ENCODE measurements around the gene TMEM238L.

The TMEM238L gene

DNA sequence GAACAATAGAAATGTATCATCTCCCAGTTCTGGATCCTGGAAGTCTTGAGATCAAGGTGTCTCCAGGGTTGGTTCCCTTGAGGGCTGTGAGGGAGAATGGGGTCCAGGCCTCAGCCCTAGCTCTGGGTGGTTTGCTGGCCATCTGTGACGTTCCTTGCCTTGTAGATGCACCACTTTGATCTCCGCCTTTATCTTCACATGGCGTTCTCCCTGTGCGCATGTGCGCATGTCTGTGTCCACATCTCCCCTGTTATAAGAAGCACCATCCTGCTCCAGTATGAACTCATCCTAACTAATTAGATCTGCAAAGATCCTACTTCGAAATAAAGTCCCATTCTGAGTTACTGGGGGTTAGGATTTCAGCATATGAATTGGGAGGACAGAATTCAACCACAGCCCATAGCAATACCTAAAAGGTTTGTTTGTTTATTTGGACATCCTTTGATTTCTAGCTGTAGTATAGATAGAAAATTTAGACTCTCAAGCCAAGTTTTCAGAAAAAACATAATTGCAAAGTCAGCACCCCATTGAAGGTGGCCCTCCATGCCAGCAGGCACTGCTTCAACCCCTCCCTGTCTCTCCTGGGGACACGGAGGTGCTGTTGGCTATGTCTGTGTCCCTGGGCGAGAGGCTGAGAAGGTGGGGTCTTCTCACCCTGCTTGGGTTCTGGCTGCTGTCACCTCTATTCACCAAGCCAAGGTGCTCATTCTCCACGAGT is 2.8 kb upstream of the TMEM238L start:
- no peak overlapping the region for H3K9ac ChIP-seq (ENCODE audit: low read length)
- no peaks in the 10 kb centered on the region for H3K36me3 ChIP-seq (replicated peaks; ENCODE audit: low read depth, low read length)
- H3K4me1 ChIP-seq (ENCODE audit: low read length) = no peaks in the 10 kb centered on the region
- no peaks in the 10 kb centered on the region for H3K27me3 ChIP-seq (ENCODE audit: low read depth, low read length)
- H3K27ac ChIP-seq (ENCODE audit: low read length) = no peak overlapping the region
- H4K20me1 ChIP-seq (ENCODE audit: insufficient read depth, low read length) = no peaks in the 10 kb centered on the region
- no peak overlapping the region for H3K4me3 ChIP-seq (ENCODE audit: low read length)
- no peaks in the 10 kb centered on the region for H3K9me3 ChIP-seq (ENCODE audit: insufficient read depth, low read length)
- TF ChIP-seq, protein P1, sequence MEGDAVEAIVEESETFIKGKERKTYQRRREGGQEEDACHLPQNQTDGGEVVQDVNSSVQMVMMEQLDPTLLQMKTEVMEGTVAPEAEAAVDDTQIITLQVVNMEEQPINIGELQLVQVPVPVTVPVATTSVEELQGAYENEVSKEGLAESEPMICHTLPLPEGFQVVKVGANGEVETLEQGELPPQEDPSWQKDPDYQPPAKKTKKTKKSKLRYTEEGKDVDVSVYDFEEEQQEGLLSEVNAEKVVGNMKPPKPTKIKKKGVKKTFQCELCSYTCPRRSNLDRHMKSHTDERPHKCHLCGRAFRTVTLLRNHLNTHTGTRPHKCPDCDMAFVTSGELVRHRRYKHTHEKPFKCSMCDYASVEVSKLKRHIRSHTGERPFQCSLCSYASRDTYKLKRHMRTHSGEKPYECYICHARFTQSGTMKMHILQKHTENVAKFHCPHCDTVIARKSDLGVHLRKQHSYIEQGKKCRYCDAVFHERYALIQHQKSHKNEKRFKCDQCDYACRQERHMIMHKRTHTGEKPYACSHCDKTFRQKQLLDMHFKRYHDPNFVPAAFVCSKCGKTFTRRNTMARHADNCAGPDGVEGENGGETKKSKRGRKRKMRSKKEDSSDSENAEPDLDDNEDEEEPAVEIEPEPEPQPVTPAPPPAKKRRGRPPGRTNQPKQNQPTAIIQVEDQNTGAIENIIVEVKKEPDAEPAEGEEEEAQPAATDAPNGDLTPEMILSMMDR (IDR thresholded peaks at IDR 0.05; ENCODE audit: low read depth, low read length) = no peak
- no peak for TF ChIP-seq EZH2phosphoT487 (IDR thresholded peaks at IDR 0.05; ENCODE audit: low read depth)
- no peaks in the 10 kb centered on the region for H3K79me2 ChIP-seq (ENCODE audit: low read length)
- no peak overlapping the region for H2AFZ ChIP-seq (ENCODE audit: low read depth, low read length)
- no peak overlapping the region for H3K4me2 ChIP-seq (ENCODE audit: low read length)

DNA sequence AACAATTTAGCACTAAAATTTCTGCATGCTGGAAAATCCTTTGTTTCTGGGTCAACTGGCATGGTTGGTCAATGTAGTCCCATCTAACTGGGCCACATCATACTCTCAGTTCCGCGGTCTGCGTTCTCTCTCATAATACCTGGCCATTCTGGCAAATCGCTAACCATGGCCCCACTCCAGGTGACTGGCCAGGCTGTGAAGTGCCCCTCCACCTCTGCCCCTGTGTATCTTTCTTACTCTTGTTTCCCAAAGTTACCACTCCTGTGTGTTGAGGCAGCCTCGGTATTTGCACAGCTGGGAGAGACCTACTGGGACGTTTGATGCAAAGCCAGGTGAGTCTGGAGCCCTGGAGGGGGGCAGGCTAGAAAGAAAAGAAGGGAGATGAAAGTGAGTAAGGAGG is 2.0 kb upstream of the TMEM238L start:
- Histone ChIP-seq H4K20me1 (ENCODE audit: insufficient read depth, low read length) (no peaks in the 10 kb centered on the region), H3K79me2 (ENCODE audit: low read length) (no peaks in the 10 kb centered on the region), H3K4me1 (ENCODE audit: low read length) (no peaks in the 10 kb centered on the region), H3K4me3 (ENCODE audit: low read length) (no peak overlapping the region), H3K9ac (ENCODE audit: low read length) (no peak overlapping the region), H2AFZ (ENCODE audit: low read depth, low read length) (no peak overlapping the region), H3K27ac (ENCODE audit: low read length) (no peak overlapping the region), H3K36me3 (replicated peaks; ENCODE audit: low read depth, low read length) (no peaks in the 10 kb centered on the region), H3K4me2 (ENCODE audit: low read length) (no peak overlapping the region), H3K27me3 (ENCODE audit: low read depth, low read length) (no peaks in the 10 kb centered on the region), H3K9me3 (ENCODE audit: insufficient read depth, low read length) (no peaks in the 10 kb centered on the region)
- TF ChIP-seq EZH2phosphoT487 (IDR thresholded peaks at IDR 0.05; ENCODE audit: low read depth) = no peak
- TF ChIP-seq, protein P1 (IDR thresholded peaks at IDR 0.05; ENCODE audit: low read depth, low read length) = no peak

DNA sequence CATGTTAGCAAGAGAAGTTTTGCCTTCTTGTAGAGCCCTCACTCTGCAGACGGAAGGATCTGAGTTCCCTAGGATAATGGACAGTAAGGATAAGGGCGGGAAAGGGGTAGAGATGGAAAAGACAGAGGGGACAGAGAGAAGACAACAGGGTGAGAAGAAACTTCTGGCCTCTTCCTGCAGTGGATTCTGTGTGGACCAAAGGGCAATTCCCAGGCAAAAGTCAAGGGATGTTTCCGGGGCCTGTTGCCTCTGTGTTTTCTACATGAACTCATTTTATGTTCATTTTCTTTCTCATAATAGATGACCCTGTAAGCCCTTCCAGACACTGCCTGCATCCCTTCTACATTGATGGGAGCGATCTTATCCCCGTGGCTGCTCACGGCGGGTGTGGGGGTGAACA is 647 bp upstream of the TMEM238L start:
- H3K9me3 ChIP-seq (ENCODE audit: insufficient read depth, low read length) = no peaks in the 10 kb centered on the region
- no peaks in the 10 kb centered on the region for H4K20me1 ChIP-seq (ENCODE audit: insufficient read depth, low read length)
- no peak overlapping the region for H3K9ac ChIP-seq (ENCODE audit: low read length)
- H3K27me3 ChIP-seq (ENCODE audit: low read depth, low read length) = no peaks in the 10 kb centered on the region
- H3K4me1 ChIP-seq (ENCODE audit: low read length) = no peaks in the 10 kb centered on the region
- H2AFZ ChIP-seq (ENCODE audit: low read depth, low read length) = no peak overlapping the region
- no peaks in the 10 kb centered on the region for H3K36me3 ChIP-seq (replicated peaks; ENCODE audit: low read depth, low read length)
- no peak overlapping the region for H3K4me3 ChIP-seq (ENCODE audit: low read length)
- TF ChIP-seq, protein P1 (IDR thresholded peaks at IDR 0.05; ENCODE audit: low read depth, low read length) = no peak
- TF ChIP-seq EZH2phosphoT487 (IDR thresholded peaks at IDR 0.05; ENCODE audit: low read depth) = no peak
- no peak overlapping the region for H3K4me2 ChIP-seq (ENCODE audit: low read length)
- H3K27ac ChIP-seq (ENCODE audit: low read length) = no peak overlapping the region
- H3K79me2 ChIP-seq (ENCODE audit: low read length) = no peaks in the 10 kb centered on the region

DNA sequence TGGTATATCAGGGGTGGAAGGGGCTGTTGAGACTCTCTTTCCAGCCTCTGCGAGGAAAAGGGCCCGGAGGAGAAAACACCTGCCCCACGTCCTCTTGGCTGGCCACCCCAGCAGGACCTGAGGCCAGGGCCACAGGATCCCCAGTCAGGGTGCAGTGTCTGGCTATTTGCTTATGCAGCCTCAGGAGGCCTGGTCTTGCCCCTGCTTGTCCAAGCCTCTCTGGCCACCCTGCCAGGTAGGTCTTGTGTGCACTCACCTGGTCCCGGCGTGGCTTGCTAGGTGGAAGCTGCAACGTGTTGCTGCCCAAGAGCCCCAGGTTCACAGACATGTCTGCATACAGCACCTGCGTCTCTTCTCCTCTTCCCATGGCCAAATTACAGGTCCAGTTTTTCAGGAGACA is 549 bp downstream of the TMEM238L start:
- TF ChIP-seq, protein P1 (IDR thresholded peaks at IDR 0.05; ENCODE audit: low read depth, low read length) = no peak
- TF ChIP-seq EZH2phosphoT487 (IDR thresholded peaks at IDR 0.05; ENCODE audit: low read depth) = no peak
- no peak overlapping the region for H3K27ac ChIP-seq (ENCODE audit: low read length)
- no peak overlapping the region for H3K4me2 ChIP-seq (ENCODE audit: low read length)
- H3K9me3 ChIP-seq (ENCODE audit: insufficient read depth, low read length) = no peaks in the 10 kb centered on the region
- no peak overlapping the region for H3K9ac ChIP-seq (ENCODE audit: low read length)
- H2AFZ ChIP-seq (ENCODE audit: low read depth, low read length) = no peak overlapping the region
- no peaks in the 10 kb centered on the region for H3K27me3 ChIP-seq (ENCODE audit: low read depth, low read length)
- H3K4me1 ChIP-seq (ENCODE audit: low read length) = no peaks in the 10 kb centered on the region
- no peaks in the 10 kb centered on the region for H3K79me2 ChIP-seq (ENCODE audit: low read length)
- no peaks in the 10 kb centered on the region for H3K36me3 ChIP-seq (replicated peaks; ENCODE audit: low read depth, low read length)
- no peaks in the 10 kb centered on the region for H4K20me1 ChIP-seq (ENCODE audit: insufficient read depth, low read length)
- no peak overlapping the region for H3K4me3 ChIP-seq (ENCODE audit: low read length)

Data from OCI-LY3 (cell line).